Stimulated activated CD8-positive, alpha-beta memory T cell treated with anti-CD3 and anti-CD28 coated beads, Interleukin-7, amount 100 ng/mL, for 4 hours (primary cell): Measurements from ENCODE around the gene RIPPLY3.
"Not testable (repeated sequence)": the region's sequence is repeated elsewhere in the genome, so short reads cannot be mapped to it uniquely, and the experiment has no call there.

Source experiments
- DNase-seq, 2 donors: peaks; one replicate each; pipeline ENCODE4 v3.0.0-alpha.2; 2020; ENCODE audit warnings: low read depth in 2 of 2

The RIPPLY3 gene

DNA sequence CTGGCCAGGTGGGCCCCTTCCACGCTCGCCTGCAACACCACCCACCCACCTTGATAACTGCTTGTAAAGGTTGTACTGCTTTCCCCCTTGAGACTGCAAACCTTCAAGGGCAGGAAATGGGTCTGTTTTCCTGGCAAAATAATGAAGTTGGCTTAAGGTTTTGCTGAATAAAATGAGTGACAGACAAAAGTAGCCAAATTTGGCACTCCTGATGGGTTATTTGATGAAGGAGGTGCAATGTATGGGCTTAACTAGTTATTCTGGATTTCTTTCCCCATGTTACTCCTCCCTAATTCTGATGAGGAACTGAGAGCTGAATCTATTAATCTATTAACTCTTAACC is 25.5 kb upstream of the RIPPLY3 start:
- DNase-seq, result no peak

DNA sequence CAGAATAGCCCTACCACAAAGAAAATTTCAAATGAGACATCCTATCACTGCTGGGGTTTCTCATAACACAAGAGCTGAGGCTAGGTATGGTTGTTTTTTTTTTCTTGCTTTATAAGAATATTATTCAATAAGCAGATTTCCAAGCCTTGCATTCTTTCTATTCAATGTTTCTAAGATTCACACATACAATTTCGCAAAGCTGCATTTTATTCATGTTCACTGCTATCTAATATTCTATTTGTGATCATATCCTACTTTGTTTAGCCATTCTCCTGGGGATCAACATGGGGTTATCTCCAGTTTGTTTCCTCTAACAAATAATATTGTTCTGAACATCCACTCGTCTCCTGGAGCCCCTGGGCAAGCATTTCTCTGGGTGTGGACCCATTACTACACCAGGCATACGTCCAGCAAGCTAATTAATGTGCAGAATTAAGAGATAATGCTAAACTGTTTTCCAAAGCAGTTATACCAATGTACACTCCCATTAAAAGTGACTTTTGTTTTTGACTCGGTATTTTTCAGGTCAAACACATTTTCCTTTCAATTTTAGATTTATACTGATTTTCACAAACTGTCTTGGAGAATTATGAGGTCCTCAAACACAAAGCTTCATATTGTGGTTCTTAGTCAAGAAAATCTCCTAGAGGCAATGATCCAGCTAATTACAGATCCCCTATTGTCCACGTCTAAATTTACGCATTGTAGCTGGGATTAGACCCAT is 24.4 kb upstream of the RIPPLY3 start:
- no peak for DNase-seq

DNA sequence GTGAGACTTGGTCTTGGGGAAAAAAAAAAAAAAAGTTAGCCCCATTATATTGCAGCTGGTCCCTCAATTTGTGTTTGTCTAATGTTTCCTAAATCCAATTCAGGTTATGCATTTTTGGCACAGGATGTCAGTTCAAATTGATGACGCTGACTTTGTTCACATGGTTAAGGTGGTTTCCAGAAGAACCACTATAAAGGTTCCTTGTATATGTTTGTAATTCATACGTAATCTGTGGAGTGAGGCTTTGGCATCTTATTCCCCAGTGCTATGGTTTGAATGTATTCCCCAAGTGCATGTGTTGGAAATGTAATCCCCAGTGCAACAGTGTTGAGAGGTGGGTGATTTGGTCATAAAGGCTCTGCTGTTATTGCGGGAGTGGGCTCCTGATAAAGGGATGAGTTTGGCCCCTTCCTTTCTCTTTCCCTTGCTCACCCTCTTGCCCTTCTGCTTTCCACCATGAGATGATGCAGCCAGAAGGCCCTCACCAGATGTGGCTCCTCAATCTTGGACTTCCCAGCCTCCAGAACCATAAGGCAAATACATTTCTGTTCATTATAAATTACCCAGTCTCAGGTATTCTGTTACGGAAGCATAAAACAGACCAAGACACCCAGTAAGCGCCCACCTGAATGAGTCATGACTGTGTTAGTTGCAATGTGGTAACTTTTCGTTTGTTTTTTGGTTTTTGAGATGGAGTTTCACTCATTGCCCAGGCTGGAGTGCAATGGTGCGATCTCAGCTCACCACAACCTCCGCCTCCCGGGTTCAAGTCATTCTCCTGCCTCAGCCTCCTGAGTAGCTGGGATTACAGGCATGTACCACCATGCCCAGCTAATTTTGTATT is 20.5 kb upstream of the RIPPLY3 start:
- no peak for DNase-seq

DNA sequence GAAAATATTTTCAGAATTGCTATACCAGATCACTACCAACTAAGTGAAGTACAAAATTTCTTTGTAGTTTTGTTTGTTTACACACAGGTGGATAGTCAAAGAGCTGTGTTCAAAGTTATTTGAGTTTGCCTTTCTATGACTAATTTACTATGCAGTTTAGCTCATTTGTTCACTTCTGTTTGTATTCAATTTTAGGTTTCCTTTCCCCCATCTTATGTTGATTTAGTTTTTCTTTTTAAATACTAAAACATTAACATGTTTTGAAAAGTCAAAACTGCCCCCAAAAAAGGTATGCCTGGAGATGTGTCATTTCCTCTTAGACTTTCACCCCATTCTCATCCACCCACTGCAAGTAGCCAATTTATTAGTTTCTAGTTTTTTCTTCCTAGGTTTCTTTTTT is 18.7 kb upstream of the RIPPLY3 start:
- DNase-seq, result no peak

DNA sequence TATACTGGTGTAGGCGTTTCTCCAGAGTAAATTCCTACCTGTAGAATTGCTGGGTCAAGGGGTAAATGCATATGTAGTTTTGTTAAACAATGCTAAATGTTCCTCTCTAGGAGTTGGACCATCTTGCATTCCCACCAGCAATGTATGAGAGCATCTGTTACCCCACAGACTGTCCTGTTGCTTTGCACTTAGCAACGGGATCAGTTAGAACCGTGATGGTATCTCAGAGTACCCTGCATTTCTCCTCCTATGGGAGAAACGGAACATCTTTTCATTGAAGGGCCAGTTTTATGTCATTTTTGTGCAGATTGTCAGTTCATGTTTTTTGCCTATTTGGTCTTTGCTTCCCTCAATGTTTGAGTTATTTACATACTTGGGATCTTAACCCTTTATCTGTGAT is 18.0 kb upstream of the RIPPLY3 start:
- DNase-seq, result no peak

DNA sequence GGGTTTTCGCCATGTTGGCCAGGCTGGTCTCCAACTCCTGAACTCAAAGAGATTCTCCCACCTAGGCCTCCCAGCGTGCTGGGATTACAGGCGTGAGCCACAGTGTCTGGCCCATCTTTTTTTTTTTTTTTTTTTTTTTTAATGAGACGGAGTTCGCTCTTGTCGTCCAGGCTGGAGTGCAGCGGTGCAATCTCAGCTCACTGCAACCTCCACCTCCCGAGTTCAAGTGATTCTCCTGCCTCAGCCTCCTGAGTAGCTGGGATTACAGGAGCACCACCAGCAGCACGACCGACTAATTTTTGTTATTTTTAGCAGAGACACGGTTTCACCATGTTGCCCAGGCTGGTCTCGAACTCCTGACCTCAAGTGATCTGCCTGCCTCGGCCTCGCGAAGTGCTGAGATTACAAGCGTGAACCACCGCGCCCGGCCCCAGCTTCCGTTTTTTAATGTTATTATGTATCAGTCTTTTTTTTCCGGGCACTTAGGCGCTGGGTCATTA is 17.3 kb upstream of the RIPPLY3 start:
- DNase-seq, result not testable (repeated sequence)

DNA sequence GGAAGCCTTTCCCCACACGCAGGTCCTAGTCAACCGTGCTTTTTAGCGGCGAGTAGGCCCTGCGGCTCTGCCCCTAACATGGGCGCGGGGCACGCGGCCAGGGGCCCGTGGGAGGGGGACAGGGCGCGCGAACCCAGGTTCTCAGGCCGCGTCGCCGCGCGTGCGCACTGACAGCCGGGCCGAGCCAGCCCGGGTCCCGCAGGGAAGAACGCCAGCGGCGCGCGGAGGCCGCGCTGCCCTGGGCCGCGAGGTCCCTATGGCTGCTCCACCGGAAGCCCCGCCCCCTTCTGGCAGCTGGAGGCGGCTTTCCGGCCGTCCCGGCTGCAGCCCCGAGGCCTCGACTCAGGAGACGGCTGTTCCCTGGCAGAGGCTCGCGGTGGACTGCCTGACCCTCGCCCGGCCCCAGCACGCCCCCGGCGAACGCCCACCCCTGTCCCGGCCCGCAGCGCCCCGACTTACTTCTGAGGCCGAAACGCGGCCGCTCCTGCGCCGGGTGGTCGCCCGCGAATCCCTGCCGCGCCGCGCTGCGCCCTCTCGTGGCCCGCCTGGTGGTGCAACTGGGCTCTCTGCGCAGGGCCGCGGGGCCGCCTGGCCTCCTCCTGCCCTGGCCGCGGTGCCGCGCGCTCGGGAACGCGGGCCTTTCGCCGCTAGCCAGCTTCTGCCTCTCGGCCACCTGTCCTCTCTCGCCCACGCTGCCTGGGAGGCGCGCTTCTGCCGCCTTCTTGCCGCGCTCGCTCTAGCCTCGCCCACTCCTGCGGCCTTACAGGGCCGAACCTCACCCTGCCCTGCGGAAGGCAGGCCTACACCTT is 16.6 kb upstream of the RIPPLY3 start:
- peak; percentile 59 to 88 for DNase-seq

DNA sequence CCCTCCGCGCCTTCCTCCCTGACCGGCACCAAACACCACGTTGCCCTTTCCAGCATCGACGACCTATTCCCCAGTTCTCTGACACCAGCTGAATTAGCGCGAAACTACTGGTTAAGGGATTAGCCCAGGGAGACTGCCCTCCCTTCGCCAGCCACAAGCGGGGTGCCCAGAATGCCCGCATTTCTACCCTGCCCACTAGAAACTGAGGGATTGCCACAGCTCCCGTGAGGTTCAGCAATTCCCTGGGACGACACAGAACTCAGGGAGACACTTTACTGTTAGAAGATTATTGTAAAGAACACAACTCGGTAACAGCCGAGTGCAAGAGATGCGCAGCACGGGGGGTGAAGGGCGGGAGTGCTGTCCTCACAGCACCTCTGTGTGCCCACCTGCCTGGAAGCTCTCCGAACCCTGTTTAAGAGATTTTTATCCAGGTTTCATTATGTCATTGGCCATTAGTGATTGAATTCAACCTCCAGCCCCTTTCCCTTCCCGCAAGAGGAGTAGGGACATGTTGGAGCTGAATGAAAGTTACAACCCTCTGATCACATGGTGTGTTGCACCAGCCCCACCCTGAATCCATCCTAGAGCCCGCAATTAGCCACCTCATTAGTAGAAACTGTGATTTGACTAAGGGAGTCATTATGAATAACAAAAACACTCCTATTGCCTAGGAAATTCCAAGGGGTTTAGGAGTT is 15.8 kb upstream of the RIPPLY3 start:
- no peak for DNase-seq

DNA sequence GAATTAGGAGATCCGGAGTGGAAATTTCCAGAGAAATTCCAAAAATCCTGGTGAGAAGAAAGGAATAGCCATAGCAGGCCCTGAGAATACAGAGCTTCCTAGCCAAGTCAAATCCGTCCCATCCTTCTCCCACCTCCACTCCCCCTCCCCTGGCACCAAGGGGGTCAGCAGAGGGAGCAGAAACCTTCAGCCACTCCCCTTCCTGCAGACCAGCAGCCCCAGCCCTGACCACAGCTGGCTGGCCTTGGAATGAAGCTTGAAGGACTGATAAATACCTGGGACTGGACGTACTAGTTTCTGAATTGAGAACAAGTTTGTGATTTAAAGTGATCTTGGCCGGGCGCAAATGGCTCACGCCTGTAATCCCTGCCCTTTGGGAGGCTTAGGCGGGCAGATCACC is 13.8 kb upstream of the RIPPLY3 start:
- no peak for DNase-seq

DNA sequence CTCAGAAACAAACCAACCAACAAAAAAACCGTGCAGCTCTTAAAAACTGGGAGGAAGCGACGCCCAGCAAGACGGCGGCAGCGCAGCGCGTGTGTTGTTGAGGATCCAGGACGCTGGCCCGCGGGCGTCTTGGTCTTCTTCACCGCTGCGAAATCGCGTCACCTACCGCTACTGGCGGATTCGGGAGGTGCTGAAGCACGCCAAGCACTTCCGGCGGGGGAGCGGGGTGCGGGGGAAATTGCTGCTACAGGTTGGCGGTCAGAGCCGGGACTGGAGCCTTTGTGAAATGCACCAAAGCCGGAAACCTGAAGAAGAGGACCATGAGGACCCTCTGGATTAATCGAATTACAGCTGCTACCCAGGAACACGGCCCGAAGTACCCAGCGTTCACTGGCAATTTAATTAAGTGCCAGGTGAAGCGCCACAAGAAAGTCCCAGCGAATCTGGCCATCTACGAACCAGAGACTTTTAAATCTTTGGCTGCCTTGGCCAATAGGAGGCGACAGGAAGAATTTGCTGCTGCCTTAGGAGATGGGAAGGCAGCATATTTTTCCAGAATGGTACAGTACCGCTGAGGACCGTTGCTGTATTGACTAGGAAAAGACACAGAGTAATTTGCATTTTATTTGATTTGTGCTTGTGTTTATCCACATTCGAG is 11.9 kb upstream of the RIPPLY3 start:
- no peak for DNase-seq

DNA sequence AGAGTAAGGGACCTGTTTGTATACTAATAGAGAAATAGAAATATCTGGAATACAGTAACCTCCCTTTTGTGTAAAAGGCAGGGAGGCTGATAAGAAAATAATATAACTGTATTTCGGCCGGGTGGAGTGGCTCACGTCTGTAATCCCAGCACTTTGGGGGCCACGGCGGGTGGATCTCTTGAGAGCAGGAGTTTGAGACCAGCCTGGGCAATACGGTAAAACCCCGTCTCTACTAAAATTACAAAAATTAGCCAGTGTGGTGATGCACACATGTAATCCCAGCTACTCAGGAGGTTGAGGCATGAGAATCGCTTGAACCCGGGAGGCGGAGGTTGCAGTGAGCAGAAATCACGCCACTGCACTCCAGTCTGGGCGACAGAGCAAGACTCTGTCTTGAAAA is 11.2 kb upstream of the RIPPLY3 start:
- not testable (repeated sequence) for DNase-seq

DNA sequence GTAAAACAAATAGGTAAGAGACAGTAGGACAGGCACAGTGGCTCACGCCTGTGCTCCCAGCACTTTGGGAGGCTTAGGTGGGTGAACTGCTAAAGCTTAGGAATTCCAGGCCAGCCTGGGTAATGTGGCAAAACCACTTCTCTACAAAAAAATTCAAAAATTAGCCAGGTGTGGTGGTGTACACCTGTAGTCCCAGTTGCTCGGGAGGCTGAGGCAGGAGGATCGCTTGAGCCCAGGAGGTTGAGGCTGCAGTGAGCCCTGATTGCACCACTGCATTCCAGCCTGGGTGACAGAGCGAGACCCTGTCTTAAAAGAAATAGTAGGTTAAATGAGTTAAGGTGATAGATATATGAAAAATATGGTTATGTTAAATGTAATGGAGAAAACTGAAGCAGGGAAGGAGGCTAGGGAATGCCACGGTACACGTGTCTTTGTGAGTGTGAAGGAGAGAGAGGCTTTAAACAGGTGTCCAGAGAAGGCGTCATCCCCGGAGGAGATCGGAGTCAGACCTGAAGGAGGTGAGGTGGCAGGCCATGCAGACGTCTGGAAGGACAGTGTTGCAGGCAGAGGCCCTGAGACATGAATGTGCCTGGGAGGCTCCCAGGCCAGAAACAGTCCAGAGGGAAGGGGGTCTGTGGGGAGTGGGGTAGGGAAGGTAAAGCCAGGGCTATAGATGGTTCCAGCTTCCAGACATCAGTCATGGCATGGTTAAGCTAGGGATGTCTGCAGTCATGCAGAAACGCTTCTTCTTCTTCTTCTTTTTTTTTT is 7.2 kb upstream of the RIPPLY3 start:
- no peak for DNase-seq

DNA sequence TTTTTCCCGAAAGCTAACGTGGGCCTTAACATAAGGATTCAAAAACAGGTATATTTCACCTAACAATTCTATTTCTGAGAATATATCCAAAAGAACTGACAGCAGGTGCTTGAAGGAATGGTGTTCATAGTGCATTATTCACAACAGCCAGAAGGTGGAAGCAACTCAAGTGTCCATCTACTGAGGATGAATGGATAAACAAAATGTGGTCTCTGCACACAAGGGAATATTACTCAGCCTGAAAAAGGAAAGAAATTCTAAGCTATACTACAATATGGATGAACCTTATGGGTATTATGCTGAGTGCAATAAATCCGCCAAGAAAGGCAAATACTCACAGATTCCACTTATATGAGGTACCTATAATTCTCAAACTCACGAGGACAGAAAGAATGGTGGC is 6.1 kb upstream of the RIPPLY3 start:
- no peak for DNase-seq

DNA sequence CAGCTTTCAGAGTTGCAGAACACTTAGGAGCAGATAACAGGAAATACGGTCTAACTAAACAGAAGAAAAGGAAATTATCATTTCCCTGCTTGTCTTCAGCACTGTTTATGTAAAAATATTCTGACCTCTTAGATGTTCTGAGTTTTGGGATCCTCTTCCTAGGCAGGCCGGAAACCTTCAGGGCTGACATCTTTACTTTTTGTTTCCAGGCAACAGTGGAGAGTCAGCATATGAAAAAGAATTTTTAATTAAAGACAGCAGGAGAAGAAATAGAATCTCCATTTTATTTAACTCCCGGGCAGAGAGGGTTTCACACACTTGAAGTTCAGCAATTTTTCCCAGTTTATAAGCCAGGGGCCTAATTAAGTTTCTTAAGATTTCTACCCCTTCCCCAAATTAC is 5.1 kb upstream of the RIPPLY3 start:
- DNase-seq, result no peak

DNA sequence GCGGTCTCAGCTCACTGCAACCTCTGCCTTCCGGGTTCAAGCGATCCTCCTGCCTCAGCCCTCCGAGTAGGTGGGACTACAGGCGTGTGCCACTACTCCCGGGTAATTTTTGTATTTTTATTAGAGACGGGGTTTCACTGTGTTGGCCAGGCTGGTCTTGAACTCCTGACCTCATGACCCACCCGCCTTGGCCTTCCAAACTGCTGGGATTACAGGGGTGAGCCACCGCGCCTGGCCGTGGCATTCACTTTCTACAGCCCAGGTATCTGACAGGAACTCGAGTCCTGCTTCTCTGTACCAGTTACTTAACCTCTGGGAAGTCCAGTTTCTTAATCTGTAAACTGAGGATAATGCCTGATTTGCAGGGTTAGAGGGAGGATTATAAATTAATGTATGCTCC is 3.7 kb upstream of the RIPPLY3 start:
- not testable (repeated sequence) for DNase-seq

DNA sequence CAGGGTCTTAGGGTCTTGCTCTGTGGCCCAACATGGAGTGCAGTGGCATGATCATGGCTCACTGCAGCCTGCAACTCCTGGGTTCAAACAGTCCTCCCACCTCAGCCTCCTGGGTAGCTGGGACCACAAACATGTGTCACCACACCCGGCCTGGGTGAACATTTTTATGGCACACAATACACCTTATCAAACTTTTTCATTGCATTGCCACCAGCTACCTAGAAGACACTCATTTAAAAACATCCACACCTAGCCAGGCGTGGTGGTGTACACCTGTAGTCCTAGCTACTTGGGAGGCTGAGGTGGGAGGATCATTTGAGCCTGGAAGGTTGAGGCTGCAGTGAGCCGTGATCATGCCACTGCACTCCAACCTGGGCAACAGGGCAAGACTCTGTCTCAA is 2.6 kb upstream of the RIPPLY3 start:
- not testable (repeated sequence) for DNase-seq

DNA sequence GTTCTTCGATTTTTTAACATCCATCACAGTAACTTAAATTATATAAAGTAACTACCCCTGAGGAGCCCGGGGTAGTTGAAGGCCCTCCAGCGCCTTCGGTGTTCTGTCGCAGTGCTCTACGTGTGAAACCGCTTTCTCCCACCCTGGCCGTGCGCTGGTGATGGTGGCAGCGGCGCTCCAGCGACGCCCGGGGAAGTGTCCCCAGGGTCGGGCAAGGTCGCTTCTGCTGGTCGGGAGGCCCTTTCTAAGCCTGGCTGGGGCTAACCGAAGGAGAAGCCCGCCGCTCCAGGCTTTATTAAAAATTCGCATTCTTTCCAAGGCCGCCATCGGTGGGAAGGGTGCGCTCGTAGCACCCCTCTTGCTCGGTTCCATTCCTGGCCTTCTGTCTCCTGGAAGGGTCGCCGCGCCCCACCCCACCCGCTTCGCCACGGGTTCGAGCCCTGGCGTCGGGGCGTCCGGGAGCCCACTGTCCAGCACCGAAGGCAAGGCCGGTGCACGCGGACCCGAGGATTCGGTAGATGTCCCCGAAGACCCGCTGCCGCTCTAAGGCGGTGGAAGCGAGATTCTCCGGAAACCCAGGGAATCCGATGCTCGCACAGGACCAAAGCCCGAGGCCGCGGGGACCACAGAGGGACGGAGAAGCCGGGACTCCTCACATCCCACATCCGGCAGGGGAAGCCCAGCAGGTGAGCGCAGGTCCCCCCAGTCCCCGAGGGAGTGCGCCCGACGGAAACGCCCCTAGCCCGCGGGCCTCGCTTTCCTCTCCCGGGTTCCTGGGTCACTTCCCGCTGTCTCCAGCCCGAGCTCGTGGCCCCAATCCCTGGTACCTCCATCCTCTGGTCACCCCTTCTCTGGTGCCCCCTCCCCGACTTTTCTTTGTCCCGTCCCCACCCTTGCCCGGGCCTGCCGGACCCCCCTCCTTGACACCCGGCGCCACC is 685 bp upstream of the RIPPLY3 start:
- DNase-seq, result no peak

DNA sequence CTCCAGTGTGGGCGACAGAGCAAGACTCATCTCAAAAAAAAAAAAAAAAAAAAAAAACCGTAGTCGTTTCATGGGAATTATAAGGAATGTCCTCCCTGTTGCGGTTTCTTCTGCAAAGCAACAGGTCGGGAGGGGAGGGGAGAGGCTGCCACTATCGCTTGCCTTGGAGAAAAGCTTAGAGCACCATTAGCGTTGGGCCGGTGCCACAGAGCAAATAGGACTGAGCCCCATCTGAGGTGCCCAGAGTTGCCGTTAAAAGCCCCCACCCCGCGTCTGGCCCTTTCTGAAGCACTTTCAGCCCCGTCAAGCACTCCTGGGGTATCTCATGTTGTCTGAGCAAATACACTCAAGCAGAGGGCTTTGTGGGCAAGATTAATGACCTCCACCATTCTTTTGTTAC is 2.2 kb downstream of the RIPPLY3 start:
- no peak for DNase-seq

DNA sequence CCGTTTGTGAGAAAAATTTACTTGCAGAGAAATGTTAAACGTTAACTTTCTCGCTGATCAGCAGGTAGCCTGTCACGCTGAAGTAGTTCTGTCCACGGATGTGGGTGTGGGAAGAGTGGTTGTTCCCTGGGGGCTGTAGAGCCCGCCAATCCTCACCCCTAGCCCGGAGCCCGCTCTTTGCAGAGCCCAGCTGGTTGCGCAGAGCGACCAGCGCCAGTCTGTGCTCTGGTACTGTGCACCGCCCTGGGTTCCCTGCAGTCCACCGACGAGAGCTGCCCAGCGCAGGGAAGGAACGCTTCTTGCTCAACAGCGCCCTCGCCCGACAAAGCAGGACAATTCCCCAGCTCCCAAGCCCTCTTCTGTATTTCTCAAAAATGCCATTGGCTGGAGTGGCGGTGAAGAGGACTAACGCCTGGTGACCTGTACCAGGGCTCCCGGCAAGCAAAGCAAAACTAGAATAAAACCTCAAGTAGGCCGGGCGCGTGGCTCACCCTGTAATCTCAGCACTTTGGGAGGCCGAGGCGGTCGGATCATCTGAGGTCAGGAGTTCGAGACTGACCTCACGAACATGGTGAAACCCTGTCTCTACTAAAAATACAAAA is 3.3 kb downstream of the RIPPLY3 start:
- DNase-seq, result peak; percentile 42 to 51
